NCI-H82 (cell line): ENCODE measurements around the gene OVOL1.
"Not testable (repeated sequence)": the region's sequence is repeated elsewhere in the genome, so short reads cannot be mapped to it uniquely, and the experiment has no call there.

Experiments
- DNase-seq: peaks from one replicate; lab custom pipeline; 2025; lab: John Stamatoyannopoulos, UW

OVOL1 gene

DNA sequence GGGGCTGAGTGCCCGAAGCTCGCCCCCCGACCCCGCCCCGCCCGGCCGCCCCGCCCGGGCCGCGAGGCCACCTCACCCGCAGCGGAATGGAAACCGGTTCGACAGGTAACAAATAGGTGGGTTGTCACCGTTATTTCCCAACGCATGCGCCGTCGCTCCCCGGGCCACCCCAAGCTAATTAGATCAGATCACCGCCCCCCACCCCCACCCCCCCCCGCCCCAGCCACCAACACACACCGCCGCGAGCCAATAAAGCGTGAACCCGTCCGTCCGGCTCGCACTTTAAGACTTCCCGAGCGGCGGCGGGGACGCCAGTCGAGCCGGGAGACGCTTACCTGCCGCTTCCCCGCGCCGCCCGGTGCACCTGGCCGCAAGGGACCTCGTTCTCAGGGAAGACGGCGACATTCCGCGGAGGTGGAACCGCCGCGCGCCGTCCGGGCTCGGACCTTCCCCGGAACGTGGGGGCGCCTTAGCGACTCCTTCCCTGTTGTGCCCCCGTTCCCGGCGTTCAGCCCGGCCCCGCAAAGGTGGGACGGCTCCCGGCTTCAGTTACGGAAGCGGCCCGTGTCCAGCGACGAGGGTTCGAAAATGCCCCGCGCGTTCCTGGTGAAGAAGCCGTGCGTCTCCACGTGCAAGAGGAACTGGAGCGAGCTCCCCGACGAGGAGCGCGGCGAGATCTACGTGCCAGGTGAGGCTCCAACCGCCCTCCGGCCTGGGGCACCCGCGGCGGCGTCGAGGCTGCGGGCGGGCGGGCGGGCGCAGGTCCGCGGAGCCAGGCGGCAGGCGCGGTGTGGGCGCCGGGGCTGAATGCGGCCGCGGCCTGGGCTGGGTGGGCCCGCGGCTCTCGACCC, at the start of gene OVOL1:
OVOL1 (plus strand) TSS at position 278 of the 851 bp plus-strand sequence; CDS start at position 589, 311 bp downstream.
- DNase-seq: no peak

DNA sequence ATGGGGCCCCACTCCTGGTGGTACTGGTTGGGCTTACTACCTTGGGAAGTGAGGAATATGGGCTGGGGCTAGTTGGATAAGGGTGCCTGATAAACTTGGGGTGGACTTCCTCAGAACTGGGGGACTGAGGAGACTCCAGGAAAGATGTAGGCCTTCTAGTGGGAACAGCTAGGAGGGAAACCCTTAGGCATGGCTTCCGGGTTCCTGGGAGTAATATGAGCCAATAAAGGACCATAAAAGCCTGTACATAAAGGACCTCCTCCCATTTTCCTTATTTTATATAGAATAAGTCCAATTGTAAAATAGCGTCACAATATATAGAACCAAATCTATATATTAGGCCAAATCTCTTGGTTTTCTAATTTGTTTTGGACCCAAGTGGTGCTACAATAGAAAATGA, 47.8 kb upstream of the OVOL1 start:
- no peak for DNase-seq

DNA sequence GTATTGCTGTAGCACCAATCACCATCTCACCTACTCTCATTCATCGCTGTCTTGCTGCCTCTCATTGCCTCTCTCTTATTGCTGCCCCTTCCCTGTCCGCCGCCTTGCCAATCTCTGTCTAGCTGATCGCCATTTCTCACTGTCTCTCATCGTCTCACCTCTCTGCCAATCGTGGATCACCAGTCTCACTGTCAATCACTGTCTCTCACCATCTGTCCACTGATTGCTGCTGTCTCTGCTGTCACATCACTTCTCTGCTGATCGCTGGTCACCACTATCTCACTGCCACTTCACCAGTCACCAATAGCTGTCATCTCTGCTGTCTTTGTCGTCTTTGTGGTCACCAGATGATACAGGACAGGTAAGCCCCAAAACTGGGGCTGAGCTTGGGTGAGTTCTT, 45.7 kb upstream of the OVOL1 start:
- DNase-seq: peak; percentile 36

DNA sequence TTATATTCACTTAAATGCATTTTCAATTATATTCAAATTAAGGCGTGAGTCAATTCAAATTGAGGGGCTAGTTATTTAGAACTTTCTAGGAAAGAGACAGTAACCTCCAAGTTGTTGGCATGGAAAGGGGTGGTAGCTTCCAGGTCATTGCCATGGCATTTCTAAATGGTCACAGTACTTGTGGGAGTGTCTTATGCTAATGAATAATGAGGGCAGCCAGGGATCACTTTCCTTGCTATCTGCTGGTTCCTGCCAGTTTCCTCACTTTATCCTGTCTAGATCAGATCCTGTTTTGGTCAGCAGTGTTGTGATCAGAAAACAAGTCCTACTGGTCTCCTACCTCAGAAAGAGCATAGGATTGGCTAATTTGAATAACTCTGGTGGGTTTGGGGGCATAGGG, 44.5 kb upstream of the OVOL1 start:
- DNase-seq: no peak

DNA sequence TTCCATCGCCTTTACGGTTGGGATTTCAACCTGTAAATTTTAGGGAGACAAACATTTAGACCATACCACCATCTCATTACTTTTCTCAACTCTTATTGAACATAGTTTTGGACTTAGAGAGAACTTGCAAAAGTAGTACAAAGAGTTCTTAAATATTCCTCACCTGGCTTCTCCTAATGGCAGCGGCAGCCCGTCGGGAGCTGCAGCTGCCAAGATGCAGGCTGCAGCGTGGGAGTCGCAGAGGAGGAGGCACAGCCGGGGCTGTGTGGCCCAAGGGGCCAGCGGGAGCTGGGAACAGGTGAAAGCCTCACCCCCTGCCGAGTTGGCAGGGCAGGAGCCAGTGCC, 43.2 kb upstream of the OVOL1 start:
- DNase-seq: no peak

DNA sequence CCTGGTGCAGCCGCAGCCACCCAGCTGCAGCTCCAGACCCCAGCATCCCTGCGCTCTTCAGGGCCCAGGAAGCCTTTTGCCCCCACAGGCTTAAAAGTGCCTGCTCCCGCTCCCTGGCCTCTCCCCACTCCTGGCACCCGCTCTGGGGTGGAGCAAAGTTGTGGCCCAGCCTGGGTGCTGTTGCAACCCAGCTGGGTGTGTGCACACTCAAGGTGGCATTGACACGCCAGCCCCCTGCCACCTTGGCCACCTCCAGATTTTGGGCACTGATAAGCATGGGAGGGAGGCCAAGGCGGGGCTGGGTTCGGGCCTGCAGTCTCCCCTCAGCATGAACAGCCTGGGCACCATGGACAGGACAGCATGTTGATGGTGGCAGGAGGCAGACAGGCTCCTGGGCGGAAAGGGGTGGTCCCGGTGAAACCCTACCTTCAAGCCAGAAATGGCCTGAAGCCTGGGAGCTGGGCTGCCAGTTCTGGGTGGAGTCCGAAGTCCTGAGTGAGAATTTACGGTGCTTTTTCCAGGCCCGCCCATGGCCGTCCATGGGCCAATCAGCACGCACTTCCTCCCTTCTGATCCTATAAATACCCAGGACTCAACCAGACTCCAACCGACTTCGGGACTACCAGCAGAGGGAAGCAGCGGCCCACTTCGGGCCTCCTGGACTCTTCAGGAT, 42.7 kb upstream of the OVOL1 start:
- DNase-seq: peak; percentile 71

DNA sequence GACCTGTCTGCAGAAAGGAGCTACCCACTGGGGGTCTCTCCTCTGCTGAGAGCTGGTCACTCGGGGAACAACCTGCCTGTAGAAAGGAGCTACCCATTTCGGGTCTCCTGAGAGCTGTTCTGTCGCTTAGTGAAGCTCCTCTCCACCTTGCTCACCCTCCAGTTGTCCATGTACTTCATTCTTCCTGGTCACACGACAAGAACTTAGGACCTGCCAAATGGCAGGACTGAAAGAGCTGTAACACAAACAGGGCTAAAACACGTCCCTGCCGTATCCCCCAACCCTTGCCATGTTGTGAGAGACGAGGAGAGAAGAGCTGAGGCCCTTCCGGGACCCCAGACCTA, 42.2 kb upstream of the OVOL1 start:
- DNase-seq: no peak

DNA sequence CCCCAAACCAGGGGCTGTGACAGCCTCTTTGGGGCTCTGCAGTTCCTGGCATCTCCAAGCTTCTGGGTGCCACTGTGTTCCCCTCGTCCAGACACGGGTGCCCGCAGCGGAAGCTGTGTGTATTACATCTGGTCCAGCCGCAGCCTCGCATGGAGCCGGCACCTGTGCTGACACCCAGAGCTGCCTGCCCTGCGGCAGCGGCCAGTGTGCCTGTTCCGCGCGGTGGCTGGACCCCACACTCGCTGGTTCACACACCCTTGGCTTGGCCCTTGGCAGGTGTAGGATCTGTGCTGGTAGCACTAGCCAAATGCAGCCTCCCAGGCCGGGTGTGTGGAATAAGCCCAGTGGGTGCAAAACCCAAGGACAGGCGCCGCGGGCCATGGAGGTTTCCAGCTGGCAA, 41.8 kb upstream of the OVOL1 start:
- no peak for DNase-seq

DNA sequence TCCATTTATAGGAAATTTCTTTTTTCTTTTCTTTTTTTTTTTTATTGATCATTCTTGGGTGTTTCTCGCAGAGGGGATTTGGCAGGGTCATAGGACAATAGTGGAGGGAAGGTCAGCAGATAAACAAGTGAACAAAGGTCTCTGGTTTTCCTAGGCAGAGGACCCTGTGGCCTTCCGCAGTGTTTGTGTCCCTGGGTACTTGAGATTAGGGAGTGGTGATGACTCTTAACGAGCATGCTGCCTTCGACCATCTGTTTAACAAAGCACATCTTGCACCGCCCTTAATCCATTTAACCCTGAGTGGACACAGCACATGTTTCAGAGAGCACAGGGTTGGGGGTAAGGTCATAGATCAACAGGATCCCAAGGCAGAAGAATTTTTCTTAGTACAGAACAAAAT, 24.7 kb upstream of the OVOL1 start:
- DNase-seq: not testable (repeated sequence)

DNA sequence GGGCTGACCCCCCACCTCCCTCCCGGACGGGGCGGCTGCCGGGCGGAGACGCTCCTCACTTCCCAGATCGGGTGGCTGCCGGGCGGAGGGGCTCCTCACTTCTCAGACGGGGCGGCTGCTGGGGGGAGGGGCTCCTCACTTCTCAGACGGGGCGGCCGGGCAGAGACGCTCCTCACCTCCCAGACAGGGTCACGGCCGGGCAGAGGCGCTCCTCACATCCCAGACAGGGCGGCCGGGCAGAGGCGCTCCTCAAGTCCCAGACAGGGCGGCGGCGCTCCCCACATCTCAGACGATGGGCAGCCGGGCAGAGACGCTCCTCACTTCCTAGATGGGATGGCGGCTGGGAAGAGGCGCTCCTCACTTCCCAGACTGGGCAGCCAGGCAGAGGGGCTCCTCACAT, 24.0 kb upstream of the OVOL1 start:
- DNase-seq: not testable (repeated sequence)

DNA sequence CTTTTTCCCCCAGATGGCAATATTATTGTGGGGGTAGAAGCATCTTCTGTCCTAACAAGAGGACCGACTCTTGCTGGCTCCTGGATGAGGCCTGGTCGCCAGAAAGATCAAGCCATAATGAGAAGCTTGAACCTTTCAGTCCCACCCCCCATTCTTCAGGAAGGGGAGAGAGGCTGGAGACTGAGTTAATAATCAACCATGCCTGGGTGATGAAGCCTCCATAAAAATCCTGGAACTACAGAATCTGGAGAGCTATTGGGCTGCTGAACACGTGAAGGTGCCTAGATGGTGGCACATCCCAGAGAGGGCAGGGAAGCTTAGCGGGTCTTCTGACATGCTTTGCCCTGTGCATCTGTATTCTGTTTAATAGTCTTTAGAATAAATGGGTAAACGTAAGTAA, 22.4 kb upstream of the OVOL1 start:
- DNase-seq: no peak

DNA sequence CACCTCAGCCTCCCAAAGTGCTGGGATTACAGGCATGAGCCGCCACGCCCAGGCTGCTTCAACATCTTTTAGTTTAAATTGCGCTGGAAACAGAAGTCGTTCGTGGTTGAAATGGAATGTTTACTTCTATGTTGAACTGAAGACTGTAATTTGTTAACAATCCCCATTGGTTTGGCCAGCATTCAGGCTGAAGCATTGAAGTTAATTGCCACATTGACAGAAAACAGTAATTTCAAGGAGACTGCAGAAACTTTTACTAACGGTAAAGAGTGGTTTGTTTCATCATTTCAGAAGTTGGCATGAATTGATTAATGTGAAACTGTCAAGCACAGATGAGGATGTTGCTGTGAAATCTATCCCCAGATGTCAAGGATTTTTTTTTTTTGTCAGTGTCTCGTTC, 20.3 kb upstream of the OVOL1 start:
- no peak for DNase-seq

DNA sequence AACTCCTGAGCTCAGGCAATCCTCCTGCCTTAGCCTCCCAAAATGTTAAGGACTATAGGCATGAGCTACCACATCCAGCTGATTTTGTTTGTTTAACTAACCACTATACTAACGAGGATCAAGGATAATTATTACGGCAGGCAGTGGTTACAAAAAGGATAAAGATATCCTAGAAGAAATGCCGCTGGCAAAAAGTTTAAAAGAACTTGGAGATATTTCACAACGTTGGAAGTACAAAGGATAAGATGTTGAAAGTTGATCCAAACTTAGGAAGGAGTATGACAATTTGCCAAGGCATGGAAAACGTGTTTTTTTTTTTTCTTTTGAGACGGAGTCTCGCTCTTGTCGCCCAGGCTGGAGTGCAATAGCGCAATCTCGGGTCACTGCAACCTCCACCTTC, 19.5 kb upstream of the OVOL1 start:
- no peak for DNase-seq

DNA sequence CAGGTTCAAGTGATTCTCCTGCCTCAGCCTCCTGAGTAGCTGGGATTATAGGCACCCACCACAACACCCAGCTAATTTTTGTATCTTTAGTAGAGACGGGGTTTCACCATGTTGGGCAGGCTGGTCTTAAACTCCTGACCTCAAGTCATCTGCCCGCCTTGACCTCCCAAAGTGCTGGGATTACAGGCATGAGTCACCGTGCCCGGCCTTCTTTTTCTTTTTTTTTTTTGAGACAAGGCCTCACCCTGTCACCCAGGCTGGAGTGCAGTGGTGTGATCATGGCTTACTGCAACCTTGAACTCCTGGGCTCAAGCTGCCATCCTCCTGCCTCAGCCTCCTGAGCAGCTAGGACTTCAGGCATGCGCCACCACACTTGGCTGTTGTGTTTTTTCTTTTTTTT, 19.1 kb upstream of the OVOL1 start:
- not testable (repeated sequence) for DNase-seq

DNA sequence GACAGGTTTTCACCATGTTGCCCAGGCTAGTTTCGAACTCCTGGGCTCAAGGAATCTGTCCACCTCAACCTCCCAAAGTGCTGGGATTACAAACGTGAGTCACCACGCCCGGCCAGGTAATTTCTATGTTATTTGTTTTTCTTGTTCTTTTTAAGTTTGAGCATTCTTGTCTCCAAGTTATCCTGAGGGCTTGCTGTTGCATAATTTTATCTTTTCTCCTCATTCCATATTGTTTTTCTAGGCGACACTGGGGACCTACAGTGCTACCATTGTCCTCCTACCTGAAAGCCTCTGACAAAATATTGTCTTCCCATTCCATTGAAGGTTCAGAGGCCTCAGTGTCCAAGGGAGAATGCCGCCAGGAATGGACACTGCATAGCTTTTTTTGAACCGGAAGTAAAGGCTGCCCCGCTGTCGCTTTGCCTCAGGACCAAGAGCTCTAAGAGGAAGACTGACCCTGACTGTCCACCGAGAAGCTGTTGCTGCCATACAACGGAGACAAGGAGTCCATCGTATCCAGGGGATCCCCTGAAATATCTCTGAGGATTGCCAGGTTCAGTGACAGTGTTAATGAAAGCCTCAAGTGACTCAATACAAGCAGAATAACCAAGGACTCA, 15.8 kb upstream of the OVOL1 start:
- no peak for DNase-seq

DNA sequence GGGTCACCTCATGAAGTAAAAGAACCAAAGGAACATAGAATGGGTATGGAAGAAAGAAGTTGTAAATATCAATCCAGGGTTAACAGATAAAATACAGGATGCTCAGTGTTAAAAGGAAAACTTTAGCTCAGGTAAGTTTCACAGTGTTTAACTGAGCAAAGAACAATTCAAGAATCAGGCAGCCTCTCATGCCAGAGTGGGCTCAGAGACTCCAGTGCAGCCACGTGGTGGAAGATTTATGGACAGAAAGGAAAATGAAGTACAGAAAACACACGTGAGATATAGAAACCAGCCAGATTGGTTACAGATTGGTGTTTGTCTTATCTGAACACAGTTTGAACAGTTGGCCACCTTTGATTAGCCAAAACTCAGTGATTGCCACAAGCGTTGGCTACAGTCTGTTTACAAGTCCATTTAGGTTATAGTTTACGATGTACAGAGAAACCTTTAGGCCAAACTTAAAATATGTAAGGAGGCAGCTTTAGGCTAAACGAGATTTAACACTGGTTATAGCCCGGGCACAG, 15.2 kb upstream of the OVOL1 start:
- DNase-seq: no peak

DNA sequence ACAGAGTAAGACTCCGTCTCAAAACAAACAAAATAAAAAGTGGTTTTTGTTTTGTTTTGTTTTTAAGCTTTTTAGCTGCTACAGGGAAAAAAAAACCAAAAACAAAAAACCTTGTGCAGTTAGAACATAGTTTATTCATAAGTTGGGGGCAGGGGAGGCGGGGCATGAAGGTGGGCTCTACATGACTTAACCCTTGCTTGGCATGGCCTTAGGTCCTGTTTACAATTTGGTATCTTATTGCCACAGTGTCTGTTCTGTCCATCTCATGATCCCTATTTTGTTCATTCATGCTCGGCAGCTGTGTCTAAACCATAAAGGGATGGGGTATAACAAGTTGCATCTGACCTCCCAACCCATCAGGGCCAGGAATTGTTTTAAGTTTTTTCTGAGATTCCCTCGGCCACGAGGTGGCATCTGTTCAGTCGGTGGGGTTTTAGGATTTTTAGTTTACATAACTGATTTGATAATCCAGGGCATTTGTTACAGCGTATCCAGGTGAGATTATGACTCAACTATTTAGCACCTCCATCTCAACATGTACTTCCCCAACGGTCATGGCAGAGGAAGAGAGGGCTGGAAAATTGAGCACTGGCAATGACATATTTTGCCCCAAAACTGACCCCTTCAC, 13.0 kb upstream of the OVOL1 start:
- no peak for DNase-seq

DNA sequence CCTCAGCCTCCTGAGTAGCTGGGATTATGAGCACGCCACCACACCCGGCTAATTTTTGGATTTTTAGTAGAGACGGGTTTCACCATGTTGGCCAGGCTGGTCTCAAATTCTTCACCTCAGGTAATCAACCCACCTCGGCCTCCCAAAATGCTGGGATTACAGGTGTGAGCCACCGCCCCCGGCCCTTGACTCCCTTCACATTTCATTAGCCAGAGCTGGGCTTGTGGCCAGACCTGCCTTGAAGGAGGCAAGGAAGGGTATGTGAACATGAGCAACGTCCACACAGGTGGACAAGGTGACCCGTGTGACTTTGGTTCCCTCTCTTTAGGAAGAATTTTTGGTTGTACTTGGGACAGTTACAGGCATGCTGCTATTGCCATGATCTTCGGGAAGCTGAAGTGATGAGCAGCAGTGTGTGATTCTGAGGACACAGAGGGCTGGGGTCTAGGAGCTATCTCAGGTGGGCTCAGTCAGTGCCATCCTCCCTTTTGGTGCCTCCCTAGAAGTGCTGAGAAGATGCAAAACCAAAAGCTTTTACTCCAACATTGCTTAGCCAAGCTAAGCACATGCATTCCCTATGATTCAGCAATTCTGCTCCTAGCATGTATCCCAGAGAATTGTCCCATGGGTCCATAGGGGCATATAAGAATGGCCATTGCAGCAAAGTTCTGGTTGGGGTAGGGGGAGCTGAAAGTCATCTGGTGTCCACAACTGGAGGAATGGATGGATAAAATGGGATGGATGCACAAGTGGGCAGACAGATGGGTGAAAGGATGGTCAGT, 12.1 kb upstream of the OVOL1 start:
- no peak for DNase-seq

DNA sequence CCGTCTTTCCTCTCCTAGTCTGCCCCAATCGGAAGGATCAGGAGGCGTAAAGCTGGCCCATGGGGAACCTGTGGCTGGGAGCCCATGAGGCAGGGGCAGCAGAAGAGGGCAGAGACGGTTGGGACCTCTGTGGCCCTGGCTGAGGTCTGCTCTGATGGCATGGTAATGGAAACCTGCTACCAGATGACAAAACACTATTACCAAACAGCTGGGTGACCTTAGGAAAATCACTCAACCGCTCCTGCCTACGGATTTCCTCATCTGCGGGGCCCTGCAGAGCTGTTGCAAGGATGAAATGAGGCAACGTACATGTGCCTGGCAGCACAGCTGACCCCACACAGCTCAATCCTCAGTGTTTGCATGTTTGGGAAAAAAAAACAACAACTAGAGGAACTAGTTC, 10.7 kb upstream of the OVOL1 start:
- DNase-seq: no peak

DNA sequence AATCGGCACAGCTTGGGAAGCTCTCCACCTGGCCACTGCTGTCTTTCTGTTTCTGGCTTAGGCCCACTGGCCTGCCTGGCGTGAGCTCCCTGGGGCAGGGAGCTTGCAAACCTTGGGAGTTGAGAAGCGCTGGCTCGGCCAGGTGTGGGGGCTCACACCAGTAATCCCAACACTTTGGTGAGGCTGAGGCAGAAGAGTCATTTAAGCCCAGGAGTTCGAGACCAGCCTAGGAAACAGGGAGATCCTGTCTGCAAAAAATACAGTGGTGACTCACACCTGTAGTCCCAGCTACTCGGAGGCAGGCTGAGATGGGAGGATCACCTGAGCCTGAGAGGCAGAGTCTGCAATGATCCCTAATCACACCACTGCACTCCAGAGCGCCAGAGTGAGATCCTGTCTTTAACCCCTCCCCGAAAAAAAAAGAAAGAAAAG, 10.1 kb upstream of the OVOL1 start:
- DNase-seq: no peak

DNA sequence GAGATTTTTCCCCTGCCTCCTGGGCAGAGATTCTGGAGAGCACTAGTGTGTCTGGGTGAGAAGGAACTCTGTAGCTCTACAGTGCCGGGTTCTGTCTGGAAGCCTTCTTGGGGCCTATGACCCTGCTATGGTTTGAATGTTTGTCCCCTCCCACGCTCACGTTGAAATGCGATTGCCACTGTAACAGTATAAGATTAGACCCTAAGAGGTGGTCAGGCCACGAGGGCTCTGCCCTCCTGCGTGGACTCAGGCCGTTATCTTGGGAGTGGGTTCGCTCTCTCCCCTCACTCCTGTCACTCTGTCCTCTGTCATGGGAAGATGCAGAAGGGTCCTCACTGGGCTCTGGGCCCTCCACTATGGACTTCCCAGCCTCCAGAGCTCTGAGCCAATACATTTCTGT, 9.6 kb upstream of the OVOL1 start:
- no peak for DNase-seq

DNA sequence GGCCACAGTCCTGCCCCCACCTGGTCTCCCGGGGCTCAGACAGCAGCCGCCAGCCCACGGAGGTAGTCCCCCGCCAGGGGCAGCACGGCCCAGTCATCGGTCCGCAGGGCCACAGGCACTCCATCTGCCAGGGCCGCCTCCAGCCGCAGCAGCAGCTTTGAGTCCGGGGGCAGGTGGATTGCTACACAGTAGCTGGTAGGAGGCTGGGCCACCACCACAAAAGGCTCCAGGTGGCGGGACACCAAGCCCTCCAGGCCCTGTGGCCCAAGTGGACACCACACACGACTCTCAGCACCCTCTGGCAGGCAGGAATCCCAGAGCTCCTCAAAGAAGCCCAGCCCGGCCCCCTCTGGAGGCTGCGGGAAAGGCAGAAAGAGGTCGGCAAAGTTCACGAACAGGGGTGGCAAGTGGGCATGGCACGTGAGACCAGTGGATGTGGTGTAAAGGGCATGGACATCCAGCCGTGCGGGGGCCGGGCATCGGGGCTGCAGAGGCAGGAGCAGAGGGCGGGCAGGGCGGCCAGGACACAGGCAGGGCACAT, 9.0 kb upstream of the OVOL1 start:
- DNase-seq: no peak
